HEK293 (cell line): Measurements from ENCODE around the gene DGCR2.
A peak's percentile ranks its signal among the peaks of the same experiment; 100 is the strongest.

Experiments
- CTCF ChIA-PET: fragments of 350-600 bp; formaldehyde crosslinking; extraction: SDS; loops from one replicate; lab custom pipeline; 2021; ENCODE audit warnings: antibody characterized with exemption; lab: Yijun Ruan, JAX
- POLR2A ChIA-PET: fragments of 300-600 bp; formaldehyde crosslinking; extraction: SDS; loops from one replicate; lab custom pipeline; 2020; ENCODE audit warnings: antibody characterized with exemption, inconsistent platforms; lab: Yijun Ruan, JAX
- H3K27ac ChIP-seq: fragments of 200-500 bp; sonication (Bioruptor generic); 2 replicates; pipeline ENCODE4 v1.5.1; 2014; ENCODE audit warnings: low read depth, low read length, control low read depth, inconsistent platforms; ENCODE audit errors: extremely low read depth
- H3K36me3 ChIP-seq, 2 experiments: fragments of 200-500 bp in 1 of 2; sonication (Bioruptor generic) in 1 of 2; 1 replicate in 1 of 2; 2 replicates in 1 of 2; pipeline ENCODE4 v1.5.1; 2014 to 2017; ENCODE audit warnings: inconsistent platforms in 2 of 2, low read length in 2 of 2; ENCODE audit not compliant: control insufficient read depth in 2 of 2, insufficient read depth in 1 of 2
- H3K4me1 ChIP-seq: fragments of 200-500 bp; sonication (Bioruptor generic); 2 replicates; pipeline ENCODE4 v1.5.1; 2014; ENCODE audit warnings: mild to moderate bottlenecking, low read length, inconsistent platforms; ENCODE audit not compliant: control insufficient read depth, insufficient read depth
- H3K4me3 ChIP-seq: 2 replicates; pipeline ENCODE4 v1.5.1; 2011; ENCODE audit warnings: low read depth, mild to moderate bottlenecking, control low read depth, low read length, moderate library complexity
- H3K9me3 ChIP-seq: fragments of 200-500 bp; sonication (Bioruptor generic); 2 replicates; pipeline ENCODE4 v1.5.1; 2014; ENCODE audit warnings: low read depth, low read length, inconsistent platforms; ENCODE audit not compliant: control insufficient read depth, insufficient read depth
- BCL11A ChIP-seq: fragments of 450-650 bp; formaldehyde crosslinking; IDR thresholded peaks from 2 replicates; pipeline ENCODE4 v1.5.1; 2016; ENCODE audit warnings: low read depth, missing biosample characterization, missing genetic modification characterization
- KLF16 ChIP-seq: fragments of 450-650 bp; formaldehyde crosslinking; IDR thresholded peaks from 2 replicates; pipeline ENCODE4 v1.5.1; 2017; ENCODE audit warnings: missing biosample characterization, missing genetic modification characterization
- TRIM28 ChIP-seq: IDR thresholded peaks from 2 replicates; pipeline ENCODE4 v1.6.1; 2011; ENCODE audit warnings: low read length, control low read depth, borderline replicate concordance
- ZBTB21 ChIP-seq: fragments of 450-650 bp; formaldehyde crosslinking; IDR thresholded peaks from 2 replicates; pipeline ENCODE4 v1.5.1; 2017; ENCODE audit warnings: missing biosample characterization, missing genetic modification characterization
- ZEB2 ChIP-seq: fragments of 450-650 bp; formaldehyde crosslinking; IDR thresholded peaks from 2 replicates; pipeline ENCODE4 v1.5.1; 2016; ENCODE audit warnings: missing biosample characterization, missing genetic modification characterization
- ZNF133 ChIP-seq: fragments of 450-650 bp; formaldehyde crosslinking; IDR thresholded peaks from 2 replicates; pipeline ENCODE4 v1.5.1; 2016; ENCODE audit warnings: missing biosample characterization, missing genetic modification characterization
- ZNF138 ChIP-seq: fragments of 450-650 bp; formaldehyde crosslinking; IDR thresholded peaks from 2 replicates; pipeline ENCODE4 v1.5.1; 2016; ENCODE audit warnings: missing biosample characterization, missing genetic modification characterization, borderline replicate concordance
- ZNF146 ChIP-seq: fragments of 450-650 bp; formaldehyde crosslinking; IDR thresholded peaks from 2 replicates; pipeline ENCODE4 v1.5.1; 2016; ENCODE audit warnings: missing biosample characterization, missing genetic modification characterization
- ZNF184 ChIP-seq: fragments of 450-650 bp; IDR thresholded peaks from 2 replicates; pipeline ENCODE4 v1.5.1; 2018; ENCODE audit warnings: missing biosample characterization, mild to moderate bottlenecking, missing genetic modification characterization
- ZNF266 ChIP-seq: fragments of 450-650 bp; formaldehyde crosslinking; IDR thresholded peaks from 2 replicates; pipeline ENCODE4 v1.5.1; 2016; ENCODE audit warnings: missing biosample characterization, missing genetic modification characterization, low read depth
- ZNF302 ChIP-seq: fragments of 450-650 bp; formaldehyde crosslinking; IDR thresholded peaks from 2 replicates; pipeline ENCODE4 v1.5.1; 2016; ENCODE audit warnings: missing biosample characterization, missing genetic modification characterization, low read depth
- ZNF311 ChIP-seq: fragments of 450-650 bp; formaldehyde crosslinking; IDR thresholded peaks from 2 replicates; pipeline ENCODE4 v1.5.1; 2017; ENCODE audit warnings: missing biosample characterization, missing genetic modification characterization, borderline replicate concordance
- ZNF366 ChIP-seq: fragments of 450-650 bp; formaldehyde crosslinking; conservative IDR thresholded peaks from 2 replicates; pipeline ENCODE4 v1.5.1; 2016; ENCODE audit warnings: missing biosample characterization, missing genetic modification characterization
- ZNF404 ChIP-seq: fragments of 450-650 bp; formaldehyde crosslinking; IDR thresholded peaks from 2 replicates; pipeline ENCODE4 v1.5.1; 2017; ENCODE audit warnings: missing biosample characterization, missing genetic modification characterization
- ZNF558 ChIP-seq: fragments of 450-650 bp; formaldehyde crosslinking; IDR thresholded peaks from 2 replicates; pipeline ENCODE4 v1.5.1; 2016; ENCODE audit warnings: missing biosample characterization, missing genetic modification characterization
- ZNF629 ChIP-seq: fragments of 450-650 bp; formaldehyde crosslinking; IDR thresholded peaks from 2 replicates; pipeline ENCODE4 v1.5.1; 2017; ENCODE audit warnings: missing biosample characterization, missing genetic modification characterization
- ZNF660 ChIP-seq: fragments of 450-650 bp; IDR thresholded peaks from 2 replicates; pipeline ENCODE4 v1.5.1; 2018; ENCODE audit warnings: missing biosample characterization, mild to moderate bottlenecking, missing genetic modification characterization
- ZNF707 ChIP-seq: fragments of 450-650 bp; formaldehyde crosslinking; IDR thresholded peaks from 2 replicates; pipeline ENCODE4 v1.5.1; 2016; ENCODE audit warnings: missing biosample characterization, missing genetic modification characterization
- ZNF768 ChIP-seq: fragments of 450-650 bp; formaldehyde crosslinking; IDR thresholded peaks from 2 replicates; pipeline ENCODE4 v1.5.1; 2018; ENCODE audit warnings: missing biosample characterization, mild to moderate bottlenecking, missing genetic modification characterization
- ZNF777 ChIP-seq: fragments of 450-650 bp; formaldehyde crosslinking; IDR thresholded peaks from 2 replicates; pipeline ENCODE4 v1.5.1; 2017; ENCODE audit warnings: missing biosample characterization, missing genetic modification characterization, borderline replicate concordance
- TF ChIP-seq, protein P1 (sequence below): fragments of 450-650 bp; formaldehyde crosslinking; IDR thresholded peaks from 2 replicates; pipeline ENCODE4 v1.5.1; 2016; ENCODE audit warnings: missing biosample characterization, missing genetic modification characterization
- TF ChIP-seq, protein P2 (sequence below): fragments of 450-650 bp; formaldehyde crosslinking; IDR thresholded peaks from 2 replicates; pipeline ENCODE4 v1.5.1; 2016; ENCODE audit warnings: missing biosample characterization, missing genetic modification characterization
- TF ChIP-seq, protein P3 (sequence below): fragments of 450-650 bp; formaldehyde crosslinking; IDR thresholded peaks from 2 replicates; pipeline ENCODE4 v1.5.1; 2016; ENCODE audit warnings: missing biosample characterization, missing genetic modification characterization
- TF ChIP-seq, protein P4 (sequence below): fragments of 450-650 bp; formaldehyde crosslinking; IDR thresholded peaks from 2 replicates; pipeline ENCODE4 v1.5.1; 2016; ENCODE audit warnings: missing biosample characterization, missing genetic modification characterization
- TF ChIP-seq, protein P5 (sequence below): fragments of 450-650 bp; formaldehyde crosslinking; IDR thresholded peaks from 2 replicates; pipeline ENCODE4 v1.5.1; 2016; ENCODE audit warnings: missing biosample characterization, missing genetic modification characterization, low read depth

DGCR2 gene

DNA sequence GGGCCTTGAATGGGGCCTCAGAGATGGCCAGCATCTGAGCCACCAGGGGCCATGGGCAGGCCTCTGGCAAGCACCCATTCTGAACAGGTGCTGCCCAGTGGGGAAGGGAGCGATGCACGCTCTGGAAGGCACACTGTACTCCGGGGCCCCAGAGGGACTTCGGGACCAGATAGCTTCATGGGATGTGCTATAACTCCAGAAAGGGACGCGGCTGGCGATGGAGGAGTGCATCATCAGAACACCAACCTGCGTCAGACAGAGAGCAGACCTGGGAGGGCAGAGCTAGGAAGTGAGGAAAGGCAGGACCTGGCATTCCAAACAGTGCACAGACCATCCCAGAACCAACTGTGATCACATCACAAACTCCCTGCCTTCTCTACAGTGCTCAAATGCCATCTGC lies 16.8 kb downstream of the DGCR2 start:
- no peaks in the 10 kb centered on the region for H3K9me3 ChIP-seq
- ChIA-PET CTCF (interaction anchor here (0.6 to 2.2 kb wide), 2 partner anchors 10 to 13 kb away, joined by 4 to 7 read pairs; no protein-coding TSS in a partner anchor), POLR2A (no interaction called here)
- H3K27ac ChIP-seq = no peak overlapping the region
- peaks cover 0 to 10% of the 10 kb centered on the region in 2 experiments; a peak in 2 of 3 replicates for H3K36me3 ChIP-seq
- H3K4me1 ChIP-seq = peaks cover 13% of the 10 kb centered on the region
- H3K4me3 ChIP-seq = no peak overlapping the region
- TF ChIP-seq ZNF266 (tag by site-specific recombination) (no peak), TRIM28 (no peak), ZNF311 (tag by site-specific recombination) (no peak), ZNF133 (tag by site-specific recombination) (no peak), ZNF777 (tag by site-specific recombination) (no peak), ZNF302 (tag by site-specific recombination) (no peak), ZNF146 (tag by site-specific recombination) (no peak), ZNF138 (tag by site-specific recombination) (no peak), ZNF404 (tag by site-specific recombination) (no peak)
- TF ChIP-seq, protein P1, sequence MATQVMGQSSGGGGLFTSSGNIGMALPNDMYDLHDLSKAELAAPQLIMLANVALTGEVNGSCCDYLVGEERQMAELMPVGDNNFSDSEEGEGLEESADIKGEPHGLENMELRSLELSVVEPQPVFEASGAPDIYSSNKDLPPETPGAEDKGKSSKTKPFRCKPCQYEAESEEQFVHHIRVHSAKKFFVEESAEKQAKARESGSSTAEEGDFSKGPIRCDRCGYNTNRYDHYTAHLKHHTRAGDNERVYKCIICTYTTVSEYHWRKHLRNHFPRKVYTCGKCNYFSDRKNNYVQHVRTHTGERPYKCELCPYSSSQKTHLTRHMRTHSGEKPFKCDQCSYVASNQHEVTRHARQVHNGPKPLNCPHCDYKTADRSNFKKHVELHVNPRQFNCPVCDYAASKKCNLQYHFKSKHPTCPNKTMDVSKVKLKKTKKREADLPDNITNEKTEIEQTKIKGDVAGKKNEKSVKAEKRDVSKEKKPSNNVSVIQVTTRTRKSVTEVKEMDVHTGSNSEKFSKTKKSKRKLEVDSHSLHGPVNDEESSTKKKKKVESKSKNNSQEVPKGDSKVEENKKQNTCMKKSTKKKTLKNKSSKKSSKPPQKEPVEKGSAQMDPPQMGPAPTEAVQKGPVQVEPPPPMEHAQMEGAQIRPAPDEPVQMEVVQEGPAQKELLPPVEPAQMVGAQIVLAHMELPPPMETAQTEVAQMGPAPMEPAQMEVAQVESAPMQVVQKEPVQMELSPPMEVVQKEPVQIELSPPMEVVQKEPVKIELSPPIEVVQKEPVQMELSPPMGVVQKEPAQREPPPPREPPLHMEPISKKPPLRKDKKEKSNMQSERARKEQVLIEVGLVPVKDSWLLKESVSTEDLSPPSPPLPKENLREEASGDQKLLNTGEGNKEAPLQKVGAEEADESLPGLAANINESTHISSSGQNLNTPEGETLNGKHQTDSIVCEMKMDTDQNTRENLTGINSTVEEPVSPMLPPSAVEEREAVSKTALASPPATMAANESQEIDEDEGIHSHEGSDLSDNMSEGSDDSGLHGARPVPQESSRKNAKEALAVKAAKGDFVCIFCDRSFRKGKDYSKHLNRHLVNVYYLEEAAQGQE (tag by site-specific recombination) = no peak
- TF ChIP-seq, protein P2, sequence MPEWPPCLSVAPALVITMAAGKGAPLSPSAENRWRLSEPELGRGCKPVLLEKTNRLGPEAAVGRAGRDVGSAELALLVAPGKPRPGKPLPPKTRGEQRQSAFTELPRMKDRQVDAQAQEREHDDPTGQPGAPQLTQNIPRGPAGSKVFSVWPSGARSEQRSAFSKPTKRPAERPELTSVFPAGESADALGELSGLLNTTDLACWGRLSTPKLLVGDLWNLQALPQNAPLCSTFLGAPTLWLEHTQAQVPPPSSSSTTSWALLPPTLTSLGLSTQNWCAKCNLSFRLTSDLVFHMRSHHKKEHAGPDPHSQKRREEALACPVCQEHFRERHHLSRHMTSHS (tag by site-specific recombination) = no peak
- TF ChIP-seq, protein P3, sequence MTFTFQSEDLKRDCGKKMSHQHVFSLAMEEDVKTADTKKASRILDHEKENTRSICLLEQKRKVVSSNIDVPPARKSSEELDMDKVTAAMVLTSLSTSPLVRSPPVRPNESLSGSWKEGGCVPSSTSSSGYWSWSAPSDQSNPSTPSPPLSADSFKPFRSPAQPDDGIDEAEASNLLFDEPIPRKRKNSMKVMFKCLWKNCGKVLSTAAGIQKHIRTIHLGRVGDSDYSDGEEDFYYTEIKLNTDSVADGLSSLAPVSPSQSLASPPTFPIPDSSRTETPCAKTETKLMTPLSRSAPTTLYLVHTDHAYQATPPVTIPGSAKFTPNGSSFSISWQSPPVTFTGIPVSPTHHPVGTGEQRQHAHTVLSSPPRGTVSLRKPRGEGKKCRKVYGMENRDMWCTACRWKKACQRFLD (tag by site-specific recombination) = no peak
- TF ChIP-seq, all 188 proteins: peak for 0

DNA sequence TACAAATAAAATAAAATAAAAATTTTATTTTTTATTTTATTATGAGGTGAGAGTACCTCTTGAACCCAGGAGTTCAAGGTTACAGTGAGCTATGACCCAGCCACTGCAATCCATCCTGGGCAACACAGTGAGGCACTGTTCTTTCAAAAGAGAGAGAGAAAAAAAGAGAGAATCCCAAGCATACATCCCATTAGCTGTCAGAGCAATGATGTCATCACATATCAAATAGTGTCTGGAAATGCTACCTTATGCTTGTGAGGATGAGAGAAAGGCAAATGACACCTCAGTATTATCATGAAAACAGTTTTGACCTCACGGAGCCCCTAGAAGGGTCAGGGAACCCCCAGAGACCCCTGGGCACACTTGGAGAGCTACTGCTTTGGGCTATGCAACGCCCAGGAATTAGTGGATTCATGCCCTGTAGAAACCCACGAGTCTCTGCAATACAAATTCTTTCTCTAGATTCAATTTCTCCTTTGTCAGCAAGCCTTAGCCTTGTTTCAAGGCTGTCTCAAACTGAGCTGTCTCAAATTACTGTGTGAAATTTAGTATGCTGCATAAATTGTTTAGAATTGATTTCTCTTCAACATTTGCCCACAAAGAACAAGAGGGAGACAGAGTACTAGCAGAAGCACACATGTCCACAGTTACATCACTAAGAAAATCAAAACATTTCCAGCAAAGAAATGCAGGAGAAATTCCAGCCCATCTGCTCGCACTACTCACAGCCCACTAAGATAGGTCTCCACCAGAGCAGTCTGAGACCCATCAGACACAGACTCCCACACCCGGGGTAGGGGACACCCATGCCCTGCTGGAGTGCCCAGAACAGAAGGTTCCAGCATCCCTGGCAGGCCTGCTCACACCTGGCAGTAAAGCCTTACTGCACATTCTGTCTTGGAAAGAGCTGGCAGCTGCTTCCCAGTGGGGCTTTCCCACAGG lies 18.1 kb downstream of the DGCR2 start:
- Histone ChIP-seq H3K27ac (peak overlapping the region; percentile 18; the same call in 1 of the 2 replicates), H3K4me1 (peaks cover 13% of the 10 kb centered on the region), H3K36me3 (peaks cover 0 to 11% of the 10 kb centered on the region in 2 experiments; a peak in 2 of 3 replicates), H3K9me3 (no peaks in the 10 kb centered on the region), H3K4me3 (no peak overlapping the region)
- POLR2A ChIA-PET = interaction anchor here (0.6 to 1.4 kb wide), 5 partner anchors 18 to 1379 kb away, joined by 3 to 7 read pairs (median 5); partner anchors contain the start of genes DGCR2 and ESS2
- CTCF ChIA-PET = interaction anchor here (0.5 to 1.4 kb wide), 13 partner anchors 9 to 292 kb away, joined by 3 to 8 read pairs (median 3); partner anchors contain the start of genes ESS2 and SLC25A1
- TF ChIP-seq ZNF558 (tag by site-specific recombination) (peak; percentile 96), ZNF184 (tag by site-specific recombination) (0 out of 2 replicates have a peak, but pooled peaks have one; percentile 11), ZNF660 (0 out of 2 replicates have a peak, but pooled peaks have one; percentile 22), ZNF768 (tag by site-specific recombination) (no peak), ZNF707 (tag by site-specific recombination) (no peak), BCL11A (0 out of 2 replicates have a peak, but pooled peaks have one; percentile 29), ZNF629 (tag by site-specific recombination) (peak; percentile 91), ZNF366 (tag by site-specific recombination) (peak; percentile 32; the same call in 1 of the 2 replicates), KLF16 (no peak), ZBTB21 (tag by site-specific recombination) (peak; percentile 84), ZEB2 (tag by site-specific recombination) (peak; percentile 49; the same call in 1 of the 2 replicates)
- TF ChIP-seq, protein P4, sequence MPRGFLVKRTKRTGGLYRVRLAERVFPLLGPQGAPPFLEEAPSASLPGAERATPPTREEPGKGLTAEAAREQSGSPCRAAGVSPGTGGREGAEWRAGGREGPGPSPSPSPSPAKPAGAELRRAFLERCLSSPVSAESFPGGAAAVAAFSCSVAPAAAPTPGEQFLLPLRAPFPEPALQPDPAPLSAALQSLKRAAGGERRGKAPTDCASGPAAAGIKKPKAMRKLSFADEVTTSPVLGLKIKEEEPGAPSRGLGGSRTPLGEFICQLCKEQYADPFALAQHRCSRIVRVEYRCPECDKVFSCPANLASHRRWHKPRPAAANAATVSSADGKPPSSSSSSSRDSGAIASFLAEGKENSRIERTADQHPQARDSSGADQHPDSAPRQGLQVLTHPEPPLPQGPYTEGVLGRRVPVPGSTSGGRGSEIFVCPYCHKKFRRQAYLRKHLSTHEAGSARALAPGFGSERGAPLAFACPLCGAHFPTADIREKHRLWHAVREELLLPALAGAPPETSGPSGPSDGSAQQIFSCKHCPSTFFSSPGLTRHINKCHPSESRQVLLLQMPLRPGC (tag by site-specific recombination) = 0 out of 2 replicates have a peak, but pooled peaks have one; percentile 38
- TF ChIP-seq, protein P5, sequence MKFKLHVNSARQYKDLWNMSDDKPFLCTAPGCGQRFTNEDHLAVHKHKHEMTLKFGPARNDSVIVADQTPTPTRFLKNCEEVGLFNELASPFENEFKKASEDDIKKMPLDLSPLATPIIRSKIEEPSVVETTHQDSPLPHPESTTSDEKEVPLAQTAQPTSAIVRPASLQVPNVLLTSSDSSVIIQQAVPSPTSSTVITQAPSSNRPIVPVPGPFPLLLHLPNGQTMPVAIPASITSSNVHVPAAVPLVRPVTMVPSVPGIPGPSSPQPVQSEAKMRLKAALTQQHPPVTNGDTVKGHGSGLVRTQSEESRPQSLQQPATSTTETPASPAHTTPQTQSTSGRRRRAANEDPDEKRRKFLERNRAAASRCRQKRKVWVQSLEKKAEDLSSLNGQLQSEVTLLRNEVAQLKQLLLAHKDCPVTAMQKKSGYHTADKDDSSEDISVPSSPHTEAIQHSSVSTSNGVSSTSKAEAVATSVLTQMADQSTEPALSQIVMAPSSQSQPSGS (tag by site-specific recombination) = peak; percentile 96
